ENCODE data around the gene ERN2. TPM values are rescaled to one million over a fixed set of nuclear protein-coding genes. Genes with fewer than 3 reads are reported as not detected.

Gene ERN2
- total RNA-seq (1 to 10 TPM in 4 of 9 donors, under 1 TPM in 4, not detected in 1; 0.20 to 2.7 (median 1.2) TPM), polyA plus RNA-seq (1 to 10 TPM in 2 of 3 donors, under 1 TPM in 1; 0.60 to 1.5 (median 1.3) TPM)
- long read RNA-seq, donor 1, result 0 reads
- long read RNA-seq, donor 2, result 0 reads
- long read RNA-seq, donor 3, result 0 reads
- long read RNA-seq, donor 4, partial matches to known transcripts, result 1 of 1 reads
- long read RNA-seq, donor 4, other reads (novel, unspliced or antisense), result 0 of 1 reads
- long read RNA-seq, donor 5, partial matches to known transcripts, result 1 of 7 reads
- long read RNA-seq, donor 5, other reads (novel, unspliced or antisense), result 6 of 7 reads
- long read RNA-seq, donor 6, result 0 reads
- long read RNA-seq, donor 7, result 0 reads
- long read RNA-seq, donor 8, result 0 reads
- long read RNA-seq, donor 9, result 0 reads
- long read RNA-seq, donor 10, result 0 reads

GRCh38 chr16:23712976-23713375 lies at the start of gene ERN2:
TSS of gene ERN2 (minus strand) at chr16:23713222. CDS start at chr16:23713187, 35 bp downstream.
- DNase-seq, result no peak
- H3K4me1 ChIP-seq (replicated peaks in 1 of 2), result no peaks in the 10 kb centered on the region
- intact Hi-C loops (cut with DNase I), result no loop called here
- H3K27me3 ChIP-seq, result peaks cover 34% of the 10 kb centered on the region
- no peaks in the 10 kb centered on the region for H3K9me3 ChIP-seq (replicated peaks in 1 of 3)
- no peak within 1 kb of the TSS for H3K4me3 ChIP-seq
- H3K27ac ChIP-seq, result no peak within 1 kb of the TSS
- TF ChIP-seq POLR2A (IDR thresholded peaks at IDR 0.05), result no peak
- TF ChIP-seq CTCF (IDR thresholded peaks at IDR 0.05), result no peak
- 0 to 6% (median 4%) methylated on average over 5 to 37 of the region's 37 CpGs for WGBS, 4 donors
- H3K36me3 ChIP-seq (replicated peaks in 1 of 2), result no peaks in the 10 kb centered on the region

DNA sequence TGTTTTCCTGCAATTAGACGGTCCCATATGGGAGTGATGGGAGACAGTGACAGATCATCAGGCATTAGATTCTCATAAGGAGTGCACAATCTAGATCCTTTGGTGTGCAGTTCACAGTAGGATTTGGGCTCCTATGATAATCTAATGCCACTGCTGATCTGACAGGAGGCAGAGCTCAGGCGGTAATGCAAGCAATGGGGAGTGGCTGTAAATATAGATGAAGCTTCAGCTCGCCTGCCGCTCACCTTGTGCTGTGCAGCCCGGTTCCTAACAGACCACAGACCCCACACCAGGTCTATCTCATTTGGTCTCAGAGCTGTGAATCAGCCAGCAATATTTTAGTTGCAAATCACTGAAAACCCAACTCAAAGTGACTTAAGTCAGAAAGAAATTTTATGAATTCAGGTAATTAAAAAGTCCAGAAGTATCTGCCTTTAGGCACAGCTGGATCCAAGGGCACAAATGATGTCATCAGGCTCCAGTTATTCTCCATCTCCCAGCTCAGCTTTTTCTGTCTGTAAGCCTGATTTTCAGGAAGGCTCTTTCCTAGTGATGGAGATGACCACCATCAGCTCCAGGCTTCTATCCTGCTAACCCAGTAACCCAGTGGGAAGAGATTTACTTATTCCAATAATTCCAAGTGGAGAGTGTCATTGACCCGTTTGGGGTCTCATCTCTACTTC lies 45.1 kb upstream of the ERN2 start:
- Histone ChIP-seq H3K4me1 (replicated peaks in 1 of 2) (peaks cover 8% of the 10 kb centered on the region in 2 donors), H3K27ac (no peak overlapping the region), H3K4me3 (no peak overlapping the region), H3K9me3 (replicated peaks in 1 of 3) (no peaks in the 10 kb centered on the region), H3K36me3 (replicated peaks in 1 of 2) (no peaks in the 10 kb centered on the region), H3K27me3 (peaks cover 26% of the 10 kb centered on the region)
- WGBS, 4 donors, result 75 to 88% (median 81%) methylated on average over 4 to 6 of the region's 6 CpGs
- intact Hi-C loops (cut with DNase I), result no loop called here
- TF ChIP-seq POLR2A (IDR thresholded peaks at IDR 0.05) (no peak), CTCF (IDR thresholded peaks at IDR 0.05) (no peak)
- no peak for DNase-seq

DNA sequence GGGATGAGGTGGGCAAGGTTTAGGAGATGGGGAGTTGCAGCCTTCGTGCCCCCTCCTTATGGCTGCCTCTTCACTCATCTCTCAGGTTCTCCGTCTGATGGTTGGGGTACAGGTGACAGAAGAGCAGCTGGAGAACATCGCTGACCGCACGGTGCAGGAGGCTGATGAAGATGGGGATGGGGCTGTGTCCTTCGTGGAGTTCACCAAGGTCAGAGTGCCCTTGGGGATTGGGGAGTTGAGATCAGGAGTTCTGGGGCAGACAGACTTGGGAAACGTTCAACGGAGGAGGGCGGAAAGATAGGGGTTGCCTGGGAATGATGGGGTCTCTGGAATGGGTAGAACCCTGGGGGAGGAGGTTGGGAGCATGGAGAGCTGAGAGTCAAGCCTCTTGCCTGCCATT lies 44.1 kb upstream of the ERN2 start:
- WGBS, 4 donors, result 72 to 81% (median 75%) methylated on average over 9 of the region's 9 CpGs
- H3K27me3 ChIP-seq, result peaks cover 26% of the 10 kb centered on the region
- DNase-seq, result no peak

More for the DNA sequence above, 44.1 kb upstream of the ERN2 start:
- no peak overlapping the region for H3K4me3 ChIP-seq
- H3K9me3 ChIP-seq (replicated peaks in 1 of 3), result no peaks in the 10 kb centered on the region
- TF ChIP-seq CTCF (IDR thresholded peaks at IDR 0.05) (no peak), POLR2A (IDR thresholded peaks at IDR 0.05) (no peak)
- H3K4me1 ChIP-seq (replicated peaks in 1 of 2), result peaks cover 8% of the 10 kb centered on the region in 2 donors
- H3K36me3 ChIP-seq (replicated peaks in 1 of 2), result no peaks in the 10 kb centered on the region
- intact Hi-C loops (cut with DNase I), result no loop called here
- no peak overlapping the region for H3K27ac ChIP-seq

Data from adrenal gland (tissue), 19 donors.